ENCODE measurements around the gene WDR37. TPM values are rescaled to one million over a fixed set of nuclear protein-coding genes. Genes with fewer than 3 reads are reported as not detected.

Gene WDR37
- total RNA-seq, 2 experiments from 2014 or later = 17.2 to 17.9 TPM

GRCh38 chr10:1020958-1021357 lies 35.2 kb upstream of the WDR37 start:
- Mint-ChIP-seq H3K4me3 (no peak overlapping the region), H3K9me3 (no peaks in the 10 kb centered on the region), H3K27ac (no peak overlapping the region), H3K4me1 (ENCODE audit: low read depth) (no peaks in the 10 kb centered on the region), H3K27me3 (no peaks in the 10 kb centered on the region), H3K36me3 (ENCODE audit: low read depth) (peaks cover 54% of the 10 kb centered on the region)
- TF ChIP-seq CTCF (IDR thresholded peaks at IDR 0.05) = no peak
- intact Hi-C loops (cut with micrococcal nuclease) = no loop called here
- CTCF ChIA-PET = no interaction called here
- no peak for ATAC-seq
- POLR2A ChIA-PET = interaction anchor here (0.9 to 1.9 kb wide), 3 partner anchors 15 to 20 kb away, joined by 3 to 4 read pairs (median 3); no protein-coding TSS in a partner anchor
- DNase-seq = no peak

GRCh38 chr10:1022413-1022812 lies 33.8 kb upstream of the WDR37 start:
- ATAC-seq (no peak), DNase-seq (no peak)
- intact Hi-C loops (cut with micrococcal nuclease) = no loop called here
- TF ChIP-seq CTCF (IDR thresholded peaks at IDR 0.05) = no peak
- Mint-ChIP-seq H3K4me3 (no peak overlapping the region), H3K36me3 (ENCODE audit: low read depth) (peaks cover 44% of the 10 kb centered on the region), H3K4me1 (ENCODE audit: low read depth) (no peaks in the 10 kb centered on the region), H3K27me3 (no peaks in the 10 kb centered on the region), H3K27ac (no peak overlapping the region), H3K9me3 (no peaks in the 10 kb centered on the region)
- ChIA-PET POLR2A (no interaction called here), CTCF (interaction anchor here (0.7 kb wide), 1 partner anchor 57 kb away, joined by 3 read pairs; no protein-coding TSS in a partner anchor)

- CTCF ChIA-PET = no interaction called here
- Mint-ChIP-seq H3K4me3 (no peak overlapping the region), H3K36me3 (ENCODE audit: low read depth) (peaks cover 35% of the 10 kb centered on the region), H3K27ac (no peak overlapping the region), H3K27me3 (no peaks in the 10 kb centered on the region), H3K4me1 (ENCODE audit: low read depth) (no peaks in the 10 kb centered on the region), H3K9me3 (no peaks in the 10 kb centered on the region)
- no peak for TF ChIP-seq CTCF (IDR thresholded peaks at IDR 0.05)
- ATAC-seq = no peak
- no peak for DNase-seq
- intact Hi-C loops (cut with micrococcal nuclease) = no loop called here
- POLR2A ChIA-PET = no interaction called here
Measured at GRCh38 chr10:1024103-1024502, 32.1 kb upstream of the WDR37 start.

GRCh38 chr10:1025683-1026082 lies 30.5 kb upstream of the WDR37 start, which contains the start of gene IDI2:
IDI2 (minus strand) TSS chr10:1025859; CDS start chr10:1024723, 1,136 bp downstream.
- Mint-ChIP-seq H3K4me3 (no peak within 1 kb of the TSS), H3K36me3 (ENCODE audit: low read depth) (peaks cover 23% of the 10 kb centered on the region), H3K4me1 (ENCODE audit: low read depth) (no peaks in the 10 kb centered on the region), H3K27me3 (no peaks in the 10 kb centered on the region), H3K9me3 (no peaks in the 10 kb centered on the region), H3K27ac (no peak within 1 kb of the TSS)
- ATAC-seq (no peak), DNase-seq (no peak)
- intact Hi-C loops (cut with micrococcal nuclease) = no loop called here
- ChIA-PET CTCF (no interaction called here), POLR2A (no interaction called here)
- no peak for TF ChIP-seq CTCF (IDR thresholded peaks at IDR 0.05)

- CTCF ChIA-PET = interaction anchor here (0.8 kb wide), 1 partner anchor 48 kb away, joined by 3 read pairs; no protein-coding TSS in a partner anchor
- DNase-seq (no peak), ATAC-seq (no peak)
- H3K27ac Mint-ChIP-seq = no peak overlapping the region
- H3K9me3 Mint-ChIP-seq = no peaks in the 10 kb centered on the region
- no peaks in the 10 kb centered on the region for H3K4me1 Mint-ChIP-seq (ENCODE audit: low read depth)
- TF ChIP-seq CTCF (IDR thresholded peaks at IDR 0.05) = no peak
- H3K27me3 Mint-ChIP-seq = no peaks in the 10 kb centered on the region
- no peak overlapping the region for H3K4me3 Mint-ChIP-seq
- POLR2A ChIA-PET = no interaction called here
- peaks cover 14% of the 10 kb centered on the region for H3K36me3 Mint-ChIP-seq (ENCODE audit: low read depth)
- intact Hi-C loops (cut with micrococcal nuclease) = no loop called here
Measured at GRCh38 chr10:1026578-1026977, 29.6 kb upstream of the WDR37 start.
